CD14-positive monocyte (primary cell): Measurements from ENCODE around the gene TMEM79. TPM values are rescaled to one million over a fixed set of nuclear protein-coding genes. Genes with fewer than 3 reads are reported as not detected.

Experiments
- DNase-seq, 3 donors: peaks; one replicate each; pipeline ENCODE4 v3.0.0-alpha.2; 2011 to 2022
- H2AFZ ChIP-seq: 2 replicates; pipeline ENCODE4 v1.6.0; 2012; ENCODE audit warnings: mild to moderate bottlenecking, low read depth, low read length, inconsistent platforms; ENCODE audit not compliant: insufficient read depth, poor library complexity, severe bottlenecking
- H3K27ac ChIP-seq, 2 donors: 1 replicate in 1 of 2; 2 replicates in 1 of 2; pipeline ENCODE4 v1.5.1; 2012 to 2013; ENCODE audit warnings: low read length in 2 of 2, control low read depth in 1 of 2, inconsistent platforms in 1 of 2, low read depth in 1 of 2, mild to moderate bottlenecking in 1 of 2
- H3K27me3 ChIP-seq, 2 donors: one replicate each; pipeline versions ENCODE4 v1.6.0 to v1.6.1; 2011 to 2013; ENCODE audit warnings: low read length in 2 of 2; ENCODE audit not compliant: control insufficient read depth in 2 of 2, insufficient read depth in 2 of 2
- H3K36me3 ChIP-seq, 2 donors: replicated peaks in 1 of 2; 1 replicate in 1 of 2; 2 replicates in 1 of 2; pipeline versions ENCODE4 v1.5.1 to v1.6.1; 2012 to 2013; ENCODE audit warnings: low read length in 2 of 2, control low read depth in 1 of 2, inconsistent platforms in 1 of 2, mild to moderate bottlenecking in 1 of 2; ENCODE audit not compliant: insufficient read depth in 2 of 2, control insufficient read depth in 1 of 2
- H3K4me1 ChIP-seq, 2 donors: 1 replicate in 1 of 2; 2 replicates in 1 of 2; pipeline versions ENCODE4 v1.5.1 to v1.6.1; 2012 to 2013; ENCODE audit warnings: low read length in 2 of 2, control low read depth in 1 of 2, inconsistent platforms in 1 of 2, mild to moderate bottlenecking in 1 of 2, moderate library complexity in 1 of 2; ENCODE audit not compliant: insufficient read depth in 2 of 2, control insufficient read depth in 1 of 2
- H3K4me2 ChIP-seq: replicated peaks from 2 replicates; pipeline ENCODE3; 2012; ENCODE audit warnings: low read length, moderate library complexity, mild to moderate bottlenecking; ENCODE audit not compliant: poor library complexity, severe bottlenecking; ENCODE audit errors: extremely low read depth
- H3K4me3 ChIP-seq, 3 experiments: fragments of 200-600 bp in 1 of 3; sonication (generic) in 1 of 3; replicated peaks in 1 of 3; 1 replicate in 2 of 3; 2 replicates in 1 of 3; pipeline ENCODE4 v1.5.1; 2011 to 2013; ENCODE audit warnings: low read length in 3 of 3, mild to moderate bottlenecking in 3 of 3, control low read depth in 2 of 3, low read depth in 2 of 3, inconsistent platforms in 1 of 3, moderate library complexity in 1 of 3
- H3K79me2 ChIP-seq: 2 replicates; pipeline ENCODE4 v1.6.0; 2012; ENCODE audit warnings: mild to moderate bottlenecking, control low read depth, inconsistent platforms, low read length, moderate library complexity; ENCODE audit not compliant: insufficient read depth
- H3K9ac ChIP-seq: 2 replicates; pipeline ENCODE4 v1.6.0; 2017; ENCODE audit warnings: low read length, mild to moderate bottlenecking; ENCODE audit not compliant: insufficient read depth, poor library complexity, severe bottlenecking
- H3K9me3 ChIP-seq, 2 donors: replicated peaks in 1 of 2; 1 replicate in 1 of 2; 2 replicates in 1 of 2; pipeline versions ENCODE4 v1.5.1 to v1.6.1; 2012 to 2013; ENCODE audit warnings: low read length in 2 of 2, control low read depth in 1 of 2; ENCODE audit not compliant: control insufficient read depth in 1 of 2, insufficient read depth in 1 of 2
- H4K20me1 ChIP-seq: 2 replicates; pipeline ENCODE4 v1.6.0; 2012; ENCODE audit warnings: mild to moderate bottlenecking, low read length, control low read depth, moderate library complexity; ENCODE audit not compliant: insufficient read depth
- H3K27ac Mint-ChIP-seq, 7 donors: one replicate each; pipeline ENCODE4 v1.8.0; 2020; ENCODE audit warnings: mild to moderate bottlenecking in 7 of 7, mixed read lengths in 7 of 7, moderate library complexity in 6 of 7, inconsistent platforms in 2 of 7
- H3K27me3 Mint-ChIP-seq, 3 donors: one replicate each; pipeline ENCODE4 v1.8.0; 2021 to 2022; ENCODE audit warnings: low read depth in 3 of 3, mild to moderate bottlenecking in 3 of 3, mixed read lengths in 3 of 3, moderate library complexity in 3 of 3, inconsistent platforms in 1 of 3
- H3K36me3 Mint-ChIP-seq, 2 donors: one replicate each; pipeline ENCODE4 v1.8.0; 2020; ENCODE audit warnings: mixed read lengths in 2 of 2, inconsistent platforms in 1 of 2, mild to moderate bottlenecking in 1 of 2
- H3K4me1 Mint-ChIP-seq: one replicate; pipeline ENCODE4 v1.8.0; 2020; ENCODE audit warnings: mild to moderate bottlenecking, mixed read lengths
- H3K4me3 Mint-ChIP-seq, 2 donors: one replicate each; pipeline ENCODE4 v1.8.0; 2020; ENCODE audit warnings: mild to moderate bottlenecking in 2 of 2, mixed read lengths in 2 of 2, moderate library complexity in 1 of 2
- H3K9me3 Mint-ChIP-seq, 7 donors: one replicate each; pipeline ENCODE4 v1.8.0; 2020 to 2022; ENCODE audit warnings: mixed read lengths in 7 of 7, mild to moderate bottlenecking in 6 of 7, moderate library complexity in 6 of 7, inconsistent platforms in 2 of 7
- CTCF ChIP-seq: fragments of 200-600 bp; IDR thresholded peaks from one replicate; pipeline ENCODE4 v1.8.0; 2022; ENCODE audit warnings: antibody characterized with exemption, mild to moderate bottlenecking
- WGBS: methylation state at CpG from one replicate; pipeline ENCODE4 v1.1.5; 2013; ENCODE audit warnings: missing lambda C conversion rate; ENCODE audit not compliant: insufficient coverage; 5-methylcytosine and 5-hydroxymethylcytosine counted together
- intact Hi-C, 2 donors: fragments of 100-400 bp; cut with micrococcal nuclease; formaldehyde crosslinking; loops; one replicate each; pipeline versions ENCODE4 v1.15.0 to v1.15.1; 2023
- polyA plus RNA-seq, 3 donors: library from polyadenylated mRNA; depleted of rRNA in 1 of 3; unstranded in 2 of 3; stranded (reverse) in 1 of 3; fragments of 300-500 nt in 2 of 3; fragments of >200 nt in 1 of 3; fragmentation: Illumina TruSeq in 2 of 3; gene quantifications; 1 replicate in 2 of 3; 2 replicates in 1 of 3; pipeline ENCODE4 v1.2.3, GENCODE V29; 2012 to 2021

The TMEM79 gene
- polyA plus RNA-seq, 3 donors, result 1.2 to 12.0 (median 1.4) TPM

GRCh38 chr1:156338180-156338976, 54.3 kb downstream of the TMEM79 start, which contains the start of the genes CCT3 and TSACC:
Gene CCT3, minus strand, starts transcription at chr1:156338292. Its CDS starts 108 bp downstream, at chr1:156338184.
Gene TSACC, plus strand, starts transcription at chr1:156338526. Its CDS starts 1,232 bp downstream, at chr1:156339758.
- Mint-ChIP-seq H3K36me3 (peaks cover 24 to 26% of the 10 kb centered on the region in 2 donors), H3K9me3 (peaks cover 0 to 2% (median 0%) of the 10 kb centered on the region in 7 donors), H3K4me1 (peaks cover 18% of the 10 kb centered on the region), H3K27me3 (peaks cover 0 to 2% (median 0%) of the 10 kb centered on the region in 3 donors), H3K27ac (peak within 1 kb of the TSS; percentile 91 to 98 (median 96)), H3K4me3 (peak within 1 kb of the TSS; percentile 98)
- peak; percentile 99 for DNase-seq
- no peak for TF ChIP-seq CTCF
- H3K4me1 ChIP-seq, result peaks cover 18 to 20% of the 10 kb centered on the region in 2 donors
- peaks cover 43% of the 10 kb centered on the region for H3K79me2 ChIP-seq
- H3K4me2 ChIP-seq, result peak within 1 kb of the TSS; percentile 87
- no peaks in the 10 kb centered on the region for H3K27me3 ChIP-seq
- intact Hi-C loops, result loop anchor here in 1 of 2 donors (10.0 kb wide), 1 partner anchor 64 kb away; no protein-coding TSS in a partner anchor
- H2AFZ ChIP-seq, result peak within 1 kb of the TSS; percentile 87
- H3K9me3 ChIP-seq, result no peaks in the 10 kb centered on the region
- peaks cover 25 to 26% of the 10 kb centered on the region in 2 donors for H3K36me3 ChIP-seq
- H3K27ac ChIP-seq, result peak within 1 kb of the TSS; percentile 57 to 66
- peak within 1 kb of the TSS; percentile 55 for H3K9ac ChIP-seq
- peaks cover 31% of the 10 kb centered on the region for H4K20me1 ChIP-seq
- WGBS, result under 1% methylated on average over 37 of the region's 47 CpGs
- H3K4me3 ChIP-seq, result peak within 1 kb of the TSS; percentile 53 to 94 (median 84)

Other genes with a start within 250 kb of the TMEM79 start
- 10 to 100 TPM in 1 of 3 donors, 1 to 10 TPM in 2; 2.3 to 15.9 (median 2.9) TPM for gene UBQLN4, start 230.5 kb upstream of the TMEM79 start, polyA plus RNA-seq
- gene LAMTOR2, start 229.5 kb upstream of the TMEM79 start, polyA plus RNA-seq, result 100 to 1,000 TPM in 2 of 3 donors, 10 to 100 TPM in 1; 99.8 to 227 (median 210) TPM
- under 1 TPM in 1 of 3 donors, not detected in 2; 0.23 TPM for gene RAB25, start 223.2 kb upstream of the TMEM79 start, polyA plus RNA-seq
- gene MEX3A, start 201.9 kb upstream of the TMEM79 start, polyA plus RNA-seq, result not detected
- gene LMNA, start 169.6 kb upstream of the TMEM79 start, polyA plus RNA-seq, result 10 to 100 TPM; 16.5 to 45.5 (median 24.7) TPM
- 100 to 1,000 TPM in 2 of 3 donors, 10 to 100 TPM in 1; 72.3 to 121 (median 116) TPM for gene SEMA4A, start 130.7 kb upstream of the TMEM79 start, polyA plus RNA-seq
- 10 to 100 TPM; 17.1 to 28.8 (median 24.1) TPM for gene SLC25A44, start 90.2 kb upstream of the TMEM79 start, polyA plus RNA-seq
- gene PMF1, start 71.3 kb upstream of the TMEM79 start, polyA plus RNA-seq, result 10 to 100 TPM; 83.7 to 90.4 (median 86.1) TPM
- gene BGLAP, start 42.1 kb upstream of the TMEM79 start, polyA plus RNA-seq, result 1 to 10 TPM in 1 of 3 donors, not detected in 2; 2.2 TPM
- gene PAQR6, start 36.3 kb upstream of the TMEM79 start, polyA plus RNA-seq, result 1 to 10 TPM in 1 of 3 donors, not detected in 2; 7.7 TPM
- 10 to 100 TPM in 1 of 3 donors, 1 to 10 TPM in 2; 4.4 to 72.4 (median 7.0) TPM for gene SMG5, start 1.5 kb upstream of the TMEM79 start, polyA plus RNA-seq
- gene GLMP, start 11.4 kb downstream of the TMEM79 start, polyA plus RNA-seq, result 10 to 100 TPM; 24.3 to 59.6 (median 34.7) TPM
- not detected for gene VHLL, start 15.0 kb downstream of the TMEM79 start, polyA plus RNA-seq
- 10 to 100 TPM; 65.3 to 97.3 (median 94.8) TPM for gene CCT3, start 54.0 kb downstream of the TMEM79 start, polyA plus RNA-seq
- under 1 TPM in 1 of 3 donors, not detected in 2; 0.67 TPM for gene TSACC, start 54.2 kb downstream of the TMEM79 start, polyA plus RNA-seq
- gene RHBG, start 84.9 kb downstream of the TMEM79 start, polyA plus RNA-seq, result under 1 TPM in 1 of 3 donors, not detected in 2; 0.08 TPM
- gene MEF2D, start 216.4 kb downstream of the TMEM79 start, polyA plus RNA-seq, result 10 to 100 TPM in 1 of 3 donors, 1 to 10 TPM in 2; 4.5 to 66.4 (median 8.0) TPM